GM20431 (cell line): ENCODE data around the gene NCOA4.
"Not testable (repeated sequence)": the region's sequence is repeated elsewhere in the genome, so short reads cannot be mapped to it uniquely, and the experiment has no call there.

Experiments used
- in situ Hi-C: fragments of 300-500 bp; cut with MseI, MboI; formaldehyde crosslinking; loops from one replicate; pipeline ENCODE4 v1.15.0; 2020; ENCODE audit warnings: low sequenced_read_pairs; ENCODE audit not compliant: unreplicated experiment

Gene NCOA4

GRCh38 chr10:46001187-46001756 lies 29.2 kb downstream of the NCOA4 start:
- in situ Hi-C loops: loop anchor here (25.0 kb wide), 2 partner anchors 189 to 764 kb away; no protein-coding TSS in a partner anchor

GRCh38 chr10:46000538-46000937 lies 29.9 kb downstream of the NCOA4 start:
- in situ Hi-C loops: loop anchor here (25.0 kb wide), 2 partner anchors 188 to 763 kb away; no protein-coding TSS in a partner anchor

- in situ Hi-C loops: loop anchor here (25.0 kb wide), 2 partner anchors 188 to 763 kb away; no protein-coding TSS in a partner anchor
Observed at GRCh38 chr10:45999955-46000354, 30.5 kb downstream of the NCOA4 start.

- in situ Hi-C loops: no loop called here
Observed at GRCh38 chr10:45997994-45998763, 32.2 kb downstream of the NCOA4 start.

GRCh38 chr10:45997557-45997956 lies 32.9 kb downstream of the NCOA4 start:
- in situ Hi-C loops: no loop called here

GRCh38 chr10:45985590-45985989 lies 44.8 kb downstream of the NCOA4 start:
- in situ Hi-C loops: not testable (repeated sequence)

GRCh38 chr10:45984473-45984872 lies 46.0 kb downstream of the NCOA4 start:
- in situ Hi-C loops: not testable (repeated sequence)

GRCh38 chr10:45983538-45984186 lies 46.8 kb downstream of the NCOA4 start:
- in situ Hi-C loops: not testable (repeated sequence)

- in situ Hi-C loops: not testable (repeated sequence)
Observed at GRCh38 chr10:45981367-45981766, 49.1 kb downstream of the NCOA4 start.

- in situ Hi-C loops: not testable (repeated sequence)
Observed at GRCh38 chr10:45978554-45978953, 51.9 kb downstream of the NCOA4 start.

- in situ Hi-C loops: not testable (repeated sequence)
Observed at GRCh38 chr10:45974041-45974440, 56.4 kb downstream of the NCOA4 start.

GRCh38 chr10:45972813-45973169 lies 57.6 kb downstream of the NCOA4 start:
- in situ Hi-C loops: not testable (repeated sequence)

GRCh38 chr10:45972106-45972812 lies 58.2 kb downstream of the NCOA4 start, which contains the start of gene TIMM23:
TIMM23 (plus strand) TSS chr10:45972489; CDS start chr10:45972625, 136 bp downstream.
- in situ Hi-C loops: not testable (repeated sequence)

- in situ Hi-C loops: not testable (repeated sequence)
Observed at GRCh38 chr10:45971742-45972105, 58.7 kb downstream of the NCOA4 start.

- in situ Hi-C loops: not testable (repeated sequence)
Observed at GRCh38 chr10:45971019-45971418, 59.4 kb downstream of the NCOA4 start.

- in situ Hi-C loops: not testable (repeated sequence)
Observed at GRCh38 chr10:45962686-45963452, 67.6 kb downstream of the NCOA4 start.

GRCh38 chr10:45957928-45958327 lies 72.5 kb downstream of the NCOA4 start:
- in situ Hi-C loops: not testable (repeated sequence)

- in situ Hi-C loops: not testable (repeated sequence)
Observed at GRCh38 chr10:45956634-45957033, 73.8 kb downstream of the NCOA4 start.
